IPS DF 19.7 (cell line): ENCODE results near the gene SMAP2.

ENCODE experiments used
- DNase-seq: peaks from one replicate; pipeline ENCODE4 v3.0.0-alpha.2; 2013; ENCODE audit warnings: low read depth, low spot score

SMAP2 gene

DNA sequence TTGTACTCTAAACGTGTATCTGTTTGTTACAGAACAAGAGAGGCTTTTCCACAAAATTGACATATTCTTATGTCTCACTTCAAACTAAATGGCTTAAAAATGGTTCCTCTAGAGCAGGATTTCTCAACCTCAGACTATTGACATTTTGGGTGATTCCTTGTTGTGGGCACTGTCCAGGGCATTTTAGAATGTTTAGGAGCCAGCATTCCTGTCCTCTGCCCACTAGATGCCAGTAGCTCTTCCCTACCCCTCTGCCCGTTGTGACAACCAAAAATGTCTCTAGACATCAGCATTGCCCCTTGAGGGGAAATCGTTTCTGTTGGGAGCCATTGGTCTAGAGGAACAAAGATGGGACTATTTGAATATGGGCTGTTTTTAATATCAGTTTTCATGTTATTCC, 17.3 kb downstream of the SMAP2 start:
- no peak for DNase-seq

DNA sequence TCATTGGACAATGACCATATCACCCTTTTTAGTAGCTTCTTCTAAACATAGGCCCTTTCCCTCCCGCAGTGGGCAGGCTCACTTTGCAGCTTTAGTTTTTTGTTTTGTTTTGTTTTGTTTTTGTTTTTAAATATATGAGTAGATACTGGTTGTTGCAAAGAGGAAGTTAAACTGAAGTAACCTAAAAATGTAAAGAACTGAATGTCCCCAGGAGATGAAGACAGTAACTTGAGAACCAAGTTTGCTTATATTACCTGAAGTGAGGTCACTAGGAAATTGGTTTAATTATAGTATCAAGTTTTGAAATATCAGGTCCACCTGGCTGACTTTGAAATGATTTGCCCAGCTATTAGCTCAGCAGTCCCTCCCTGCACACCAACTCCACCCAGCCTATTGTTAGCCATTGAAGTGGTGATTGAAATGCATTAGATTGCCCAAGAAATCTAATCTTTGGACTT, 18.2 kb downstream of the SMAP2 start:
- DNase-seq = no peak

DNA sequence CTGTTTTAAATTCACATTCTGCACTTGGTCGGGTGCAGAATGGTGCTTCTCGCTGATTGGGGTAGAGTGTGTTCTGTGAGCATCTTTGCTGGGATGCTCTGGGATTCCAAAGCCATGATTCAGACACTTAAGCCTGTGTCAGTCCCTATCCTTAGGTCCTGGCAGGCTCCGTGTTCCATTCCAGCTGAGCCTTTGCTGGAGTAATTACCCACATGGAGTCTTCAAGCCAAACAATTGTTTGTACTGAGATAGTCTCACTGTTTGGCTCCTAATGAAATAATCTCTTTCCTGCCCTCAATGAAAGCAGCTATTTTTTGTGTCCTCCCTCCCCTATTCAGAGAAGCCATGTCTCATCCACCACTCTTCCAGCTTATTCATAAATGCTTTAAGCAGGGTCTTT, 18.7 kb downstream of the SMAP2 start:
- no peak for DNase-seq

DNA sequence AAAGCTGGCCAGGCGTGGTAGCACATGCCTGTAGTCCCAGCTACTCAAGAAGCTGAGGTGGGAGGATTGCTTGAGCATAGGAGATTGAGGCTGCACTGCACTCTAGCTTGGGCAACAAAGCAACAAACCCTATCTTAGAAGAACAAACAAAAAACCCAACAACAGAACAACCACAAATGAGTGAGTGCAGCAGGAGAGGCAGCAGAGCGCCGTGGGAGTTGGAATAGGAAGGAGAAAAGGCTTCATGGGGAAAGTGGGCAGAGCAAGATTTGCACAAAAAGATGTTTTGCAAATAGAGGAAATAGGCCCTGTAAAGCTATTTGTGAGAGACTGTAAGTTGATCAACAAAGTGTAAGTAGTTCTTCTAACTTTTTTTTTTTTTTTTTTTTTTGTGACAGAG, 19.6 kb downstream of the SMAP2 start:
- no peak for DNase-seq

DNA sequence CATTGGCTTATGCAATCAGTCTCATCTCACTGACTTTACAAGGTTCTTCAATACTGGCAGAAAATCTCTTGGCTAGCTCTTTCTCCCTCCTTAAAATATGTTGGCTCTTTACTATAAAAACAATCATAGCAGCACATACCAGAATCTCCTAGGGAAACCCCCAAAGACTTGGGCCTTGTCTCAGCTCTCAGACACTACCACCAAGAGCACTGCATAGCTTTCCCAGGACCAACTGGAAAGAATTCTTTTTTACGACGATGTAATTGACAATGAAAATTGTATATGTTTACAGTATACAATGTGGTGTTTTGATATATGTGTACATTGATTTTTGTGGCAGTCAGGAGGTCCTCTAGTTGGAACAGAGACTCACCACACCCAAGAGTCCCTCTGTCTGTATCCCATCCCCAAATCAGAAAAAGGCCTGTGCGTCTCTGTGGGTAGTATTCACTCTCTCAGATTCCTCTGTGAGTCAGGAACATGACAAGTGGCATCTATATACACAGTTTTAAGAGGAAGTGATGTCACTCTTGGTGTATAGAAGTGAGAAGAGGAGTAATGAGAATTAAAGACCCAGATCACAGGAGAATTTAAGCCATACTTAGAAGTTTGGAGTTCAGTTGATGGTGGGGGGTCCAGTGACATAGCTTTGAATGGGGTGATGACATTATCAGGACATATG, 21.1 kb downstream of the SMAP2 start:
- DNase-seq = no peak

DNA sequence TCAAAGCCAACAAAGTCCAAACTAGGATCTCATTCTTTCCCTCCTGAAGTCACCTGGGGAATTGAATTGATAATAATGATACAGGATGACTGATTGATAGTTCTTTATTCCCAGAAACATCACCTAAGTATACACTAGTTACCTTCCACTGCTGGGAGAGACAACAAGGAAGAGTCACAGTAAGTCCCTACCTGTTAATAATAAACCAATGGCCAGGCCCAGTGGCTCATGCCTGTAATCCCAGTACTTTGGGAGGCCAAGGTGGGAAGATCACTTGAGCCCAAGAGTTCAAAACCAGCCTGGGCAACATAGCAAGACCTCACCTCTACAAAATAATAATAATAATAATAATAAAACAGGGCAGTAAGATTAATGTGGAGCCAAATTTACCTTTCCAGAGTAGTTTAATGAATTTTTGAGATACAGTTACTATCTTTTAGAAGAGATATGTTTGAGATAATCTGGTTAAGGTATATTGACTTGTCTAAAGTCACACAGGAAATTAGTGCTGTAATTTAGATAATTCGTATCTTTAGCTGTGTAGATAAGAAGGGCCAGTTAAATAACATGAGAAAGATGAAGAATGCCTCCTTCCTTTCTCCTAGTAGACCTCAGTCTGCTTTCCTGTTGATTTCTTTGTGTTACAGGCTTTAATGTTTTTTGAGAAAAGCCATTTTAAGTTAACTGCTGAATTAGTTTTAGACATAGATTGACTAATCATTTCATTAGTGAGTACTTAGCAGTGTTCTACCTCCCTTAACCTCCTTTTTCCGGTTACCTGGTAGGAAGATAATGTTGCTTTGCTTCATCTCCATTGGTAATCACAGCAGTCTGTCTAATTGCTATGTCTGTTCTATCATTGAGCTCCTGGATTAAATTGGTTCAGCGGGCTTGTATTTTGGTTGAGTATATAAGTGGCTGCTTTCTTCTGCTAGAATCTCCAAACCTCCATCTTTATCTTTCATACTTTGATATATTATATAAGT, 22.0 kb downstream of the SMAP2 start:
- DNase-seq = no peak

DNA sequence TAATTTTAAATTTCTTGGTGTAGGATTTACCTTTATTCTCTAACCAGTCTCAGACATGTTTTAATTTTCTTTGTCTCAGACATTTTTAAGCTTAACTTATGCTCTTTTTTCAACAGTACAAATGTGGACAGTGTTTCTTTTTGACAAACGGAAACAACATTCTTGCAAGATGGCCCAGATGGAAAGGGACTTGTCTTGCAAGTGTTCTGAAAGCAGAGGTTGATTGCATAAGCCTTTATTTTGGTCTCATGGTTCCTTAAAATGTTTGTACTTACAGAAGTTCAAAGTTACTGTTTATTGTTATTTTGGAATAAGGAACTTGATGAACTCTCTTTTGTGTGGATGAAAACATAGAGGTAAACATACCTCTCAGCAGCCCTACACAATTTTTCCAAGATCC, 22.9 kb downstream of the SMAP2 start:
- no peak for DNase-seq

DNA sequence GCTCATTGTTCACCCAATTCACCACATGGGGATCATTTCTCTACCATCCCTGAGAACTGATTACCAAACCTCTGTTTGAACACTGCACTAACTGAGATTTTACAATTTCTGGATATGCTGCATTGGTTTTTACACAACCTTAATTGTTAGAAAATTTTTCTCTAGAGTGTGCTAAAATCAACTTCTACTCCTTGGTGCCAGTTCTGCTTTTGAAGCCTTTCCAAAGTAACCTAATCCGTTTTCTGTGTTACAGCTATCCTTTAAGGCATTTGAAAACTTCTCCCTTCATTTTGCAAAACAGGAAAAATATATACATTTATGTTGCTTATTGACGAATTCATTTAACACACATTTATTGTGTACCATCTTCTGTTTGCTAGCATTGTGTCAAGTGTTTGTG, 23.7 kb downstream of the SMAP2 start:
- no peak for DNase-seq

DNA sequence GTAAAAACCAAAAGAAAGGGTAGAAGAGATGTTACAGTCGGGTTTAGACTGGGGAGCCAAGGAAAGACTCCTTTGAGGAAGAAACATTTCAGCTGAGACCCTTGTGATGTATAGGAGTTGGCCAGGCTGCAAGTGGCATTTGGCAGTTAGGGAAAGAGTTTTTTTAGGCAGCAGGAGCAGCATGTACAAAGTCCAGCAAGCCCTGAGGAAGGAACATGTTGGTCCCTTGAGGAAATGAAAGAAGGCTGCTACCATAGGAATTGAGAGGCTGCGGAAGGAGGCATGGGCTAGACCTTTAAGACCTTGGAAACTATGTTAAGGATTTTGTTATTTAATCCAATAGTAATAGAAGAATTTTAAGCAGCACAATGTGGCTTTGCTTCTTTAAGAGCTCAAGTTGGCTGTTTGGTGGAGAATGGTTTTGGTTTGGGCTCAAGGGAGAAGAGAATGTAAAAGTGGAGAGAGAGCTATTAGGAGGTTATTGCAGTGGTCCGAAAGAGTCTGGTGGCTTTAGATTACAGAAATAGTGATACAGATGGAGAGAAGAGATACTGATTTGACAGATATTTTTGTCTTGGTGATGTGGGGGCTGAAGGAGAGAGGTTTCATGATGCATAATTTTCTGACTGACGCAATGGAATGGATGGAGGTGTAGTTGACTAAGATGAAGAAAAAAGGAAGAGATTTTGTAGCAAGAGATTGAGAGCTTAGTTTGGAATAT, 26.6 kb downstream of the SMAP2 start:
- no peak for DNase-seq

DNA sequence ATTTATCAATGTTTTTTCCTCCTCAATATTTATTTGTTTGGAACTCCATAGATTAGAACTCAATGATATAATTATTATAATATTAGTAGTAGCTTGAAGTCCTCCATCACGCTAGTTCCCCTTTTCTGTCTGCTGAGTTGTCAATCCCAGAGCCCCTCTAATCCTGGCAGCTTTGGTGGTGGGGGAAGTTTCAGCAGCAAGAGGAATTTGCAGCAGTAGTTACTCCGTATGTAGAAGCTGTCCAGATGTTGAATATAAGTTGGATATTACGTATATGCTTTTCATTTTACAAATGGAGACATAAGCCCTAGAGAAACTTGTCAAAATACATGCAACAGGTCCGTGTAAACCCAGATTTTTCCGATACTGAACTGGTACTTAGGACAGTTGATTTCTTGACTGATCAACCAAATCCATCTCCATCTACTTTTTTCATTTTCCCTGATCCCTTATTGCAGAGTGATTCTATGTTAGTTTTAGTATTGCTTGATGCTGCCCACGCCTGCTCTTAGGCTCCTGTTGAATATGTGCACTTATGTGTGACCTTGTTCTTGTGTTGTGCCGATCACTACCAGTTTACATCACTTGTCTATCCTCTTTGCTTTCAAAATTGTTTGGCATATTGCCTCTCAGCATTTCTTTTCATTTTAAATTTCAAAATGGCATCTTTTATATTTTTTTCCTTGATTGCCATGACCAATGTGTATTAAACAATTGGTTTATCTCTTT, 28.1 kb downstream of the SMAP2 start:
- DNase-seq = no peak

DNA sequence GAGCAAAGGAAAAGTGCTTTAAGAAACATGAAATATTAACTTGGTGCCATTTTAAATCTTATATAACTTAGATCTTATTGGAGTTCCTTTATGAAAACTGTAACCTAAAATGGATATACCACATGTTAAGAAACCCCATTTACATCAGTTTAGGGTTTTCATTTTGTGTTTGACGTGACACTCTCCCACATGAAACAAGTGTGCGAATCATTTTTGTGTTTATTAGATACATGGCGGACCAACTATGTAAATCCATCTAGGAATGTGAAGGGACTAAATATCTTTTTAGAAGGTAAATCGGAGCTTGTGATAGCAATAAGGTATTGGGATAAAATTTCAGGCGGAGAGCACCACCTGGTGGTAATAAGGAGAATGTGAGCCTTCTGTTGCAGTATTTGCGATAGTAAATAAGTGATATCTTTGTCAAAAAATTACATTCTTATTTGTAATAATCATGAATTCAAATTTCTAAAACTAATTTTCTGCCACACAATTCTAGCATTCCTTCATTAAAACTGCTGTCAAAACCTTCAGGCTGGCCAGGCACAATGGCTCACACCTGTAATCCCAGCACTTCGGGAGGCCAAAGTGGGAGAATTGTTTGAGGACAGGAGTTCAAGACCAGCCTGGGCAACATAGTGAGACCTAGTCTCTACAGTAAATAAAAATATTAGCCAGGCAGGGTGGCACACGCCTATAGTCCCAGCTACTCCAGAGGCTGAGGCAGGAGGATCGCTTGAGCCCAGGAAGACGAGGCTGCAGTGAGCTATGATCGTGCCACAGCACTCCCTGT, 31.3 kb downstream of the SMAP2 start:
- DNase-seq = no peak

DNA sequence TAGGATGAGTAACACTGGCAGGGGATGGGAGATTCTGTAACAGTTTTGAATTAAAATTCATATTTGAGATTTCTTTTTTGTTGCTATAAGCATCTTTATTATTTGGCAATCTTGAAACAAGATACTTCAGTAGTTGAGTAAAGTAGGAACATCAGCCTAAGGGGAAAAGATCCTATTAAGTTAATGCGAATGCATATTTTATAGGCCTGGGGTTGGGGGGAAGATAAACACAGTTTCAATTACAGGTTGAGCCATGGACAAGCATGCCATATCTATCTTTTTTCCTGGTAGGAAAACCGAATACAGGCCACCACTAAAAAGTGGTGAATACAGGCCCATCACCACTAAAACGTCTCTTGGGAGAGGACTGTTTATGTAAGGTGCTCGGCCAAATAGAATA, 32.3 kb downstream of the SMAP2 start:
- no peak for DNase-seq

DNA sequence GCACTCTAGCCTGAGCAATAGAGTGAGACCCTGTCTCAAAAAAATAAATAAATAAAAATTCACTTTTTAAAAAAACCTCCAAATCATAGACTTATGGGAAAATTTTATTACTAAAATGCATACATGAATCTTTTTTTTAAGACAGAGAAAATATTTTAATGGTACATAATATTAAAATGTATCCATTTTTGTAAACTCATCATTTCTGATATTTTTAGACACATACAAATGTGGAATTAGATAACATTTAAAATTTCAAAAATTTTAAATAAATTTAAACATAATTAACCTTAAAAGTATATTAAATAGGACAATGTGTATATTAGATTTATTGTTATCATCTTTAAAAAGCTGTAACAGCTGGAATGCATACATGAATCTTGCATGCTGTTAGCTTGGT, 33.9 kb downstream of the SMAP2 start:
- no peak for DNase-seq

DNA sequence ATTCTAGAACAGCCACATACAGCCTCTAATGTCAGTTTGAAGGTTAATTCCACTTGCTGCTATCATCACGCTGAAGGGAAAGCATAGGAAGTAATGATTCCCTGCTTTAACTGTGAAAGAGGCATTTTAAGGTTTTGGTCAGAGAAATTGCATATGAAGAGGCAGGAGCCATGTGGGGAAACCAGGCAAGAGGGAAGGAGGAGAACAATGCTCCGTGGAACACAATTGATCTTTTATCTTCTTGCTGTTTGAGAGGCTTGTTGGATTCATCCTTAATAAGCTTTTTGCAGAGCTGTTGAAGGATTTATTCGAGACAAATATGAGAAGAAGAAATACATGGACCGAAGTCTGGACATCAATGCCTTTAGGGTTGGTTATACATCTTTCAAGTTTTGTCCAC, 35.9 kb downstream of the SMAP2 start:
- DNase-seq = no peak

DNA sequence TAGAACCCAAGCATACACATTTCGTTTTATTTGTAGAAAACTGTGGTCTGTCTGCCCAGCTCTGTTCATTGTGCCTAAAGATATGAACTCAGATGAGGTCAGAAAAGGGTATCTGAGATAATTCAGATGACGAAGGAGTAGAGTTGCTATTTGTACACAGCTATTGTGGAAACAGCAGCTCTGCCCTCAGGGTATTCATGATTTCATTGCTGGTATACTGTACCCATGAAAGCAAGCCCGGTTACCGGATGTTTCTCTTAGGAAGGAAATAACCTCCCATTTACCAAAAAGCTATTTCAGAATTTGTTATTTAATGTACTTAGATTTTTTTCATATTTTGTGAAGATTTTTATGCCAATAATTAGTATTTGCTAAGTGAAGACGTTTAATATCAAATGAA, 37.8 kb downstream of the SMAP2 start:
- DNase-seq = no peak

DNA sequence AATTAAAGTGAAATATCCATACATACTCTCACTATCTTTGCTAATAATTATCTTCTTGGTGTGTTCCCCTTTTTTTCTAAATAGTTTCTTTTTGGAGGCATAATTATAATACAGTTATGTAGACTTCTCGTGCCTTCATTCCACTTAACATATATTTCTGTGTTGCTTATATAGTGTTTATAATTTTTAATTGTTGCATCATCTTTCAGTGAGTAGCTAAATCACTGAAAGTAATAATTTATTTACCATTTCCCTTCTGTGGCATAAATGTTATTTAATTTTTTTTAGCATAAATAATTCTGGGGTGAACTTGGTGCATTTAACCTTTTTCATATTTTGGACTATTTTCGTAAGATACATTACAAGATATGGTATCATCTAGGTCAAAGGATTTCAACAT, 38.3 kb downstream of the SMAP2 start:
- DNase-seq = no peak

DNA sequence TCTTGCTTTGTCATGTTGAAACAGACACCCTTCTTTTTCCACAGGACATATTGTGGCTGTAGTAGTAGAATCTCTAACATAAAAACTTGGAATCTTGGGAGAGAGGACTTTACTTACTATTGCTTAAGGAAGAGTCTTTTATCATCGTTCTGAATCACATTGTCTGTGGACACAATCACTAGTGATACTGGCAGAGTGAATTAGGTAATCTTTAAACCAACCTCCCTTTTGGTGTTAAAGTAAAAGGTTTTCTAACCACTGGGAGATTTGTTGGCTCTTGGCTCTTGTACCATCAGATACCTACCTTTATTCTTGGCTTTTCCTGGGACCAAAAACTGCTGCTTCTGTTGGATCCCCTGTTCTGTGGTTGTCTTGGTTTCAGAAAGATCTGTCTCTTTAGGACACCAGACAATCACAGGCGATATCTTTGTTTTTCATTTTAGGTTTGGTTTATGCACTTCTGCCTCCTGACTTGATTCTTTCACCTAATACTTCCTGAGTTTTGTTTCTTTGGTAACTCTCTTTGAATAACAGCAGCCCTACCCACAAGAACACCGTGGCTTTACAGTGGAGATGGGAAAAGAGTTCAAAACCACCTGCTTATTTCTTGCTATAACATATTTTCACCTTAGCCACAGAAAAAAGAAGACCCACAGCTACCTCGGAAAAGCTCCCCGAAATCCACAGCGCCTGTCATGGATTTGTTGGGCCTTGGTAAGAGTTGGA, 40.2 kb downstream of the SMAP2 start:
- DNase-seq = no peak

DNA sequence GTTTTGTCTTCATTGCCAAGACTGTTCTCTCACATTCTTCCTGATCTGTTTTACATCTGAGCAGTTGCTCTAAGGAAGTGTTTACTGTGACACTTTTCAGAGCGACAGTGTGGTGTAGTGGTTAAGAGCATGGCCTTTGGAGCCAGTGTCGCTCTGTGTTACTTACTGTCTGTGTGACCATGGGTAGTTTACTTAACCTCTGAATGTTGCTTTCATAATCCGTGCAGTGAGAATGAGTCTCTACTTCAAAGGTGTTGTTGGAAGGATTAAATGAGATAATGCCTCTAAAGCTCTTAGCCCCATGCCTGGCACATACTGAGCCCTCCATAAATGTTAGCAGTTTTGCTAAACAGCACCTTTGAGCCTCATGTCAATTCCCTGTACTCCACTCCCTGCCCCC, 40.8 kb downstream of the SMAP2 start:
- DNase-seq = no peak

DNA sequence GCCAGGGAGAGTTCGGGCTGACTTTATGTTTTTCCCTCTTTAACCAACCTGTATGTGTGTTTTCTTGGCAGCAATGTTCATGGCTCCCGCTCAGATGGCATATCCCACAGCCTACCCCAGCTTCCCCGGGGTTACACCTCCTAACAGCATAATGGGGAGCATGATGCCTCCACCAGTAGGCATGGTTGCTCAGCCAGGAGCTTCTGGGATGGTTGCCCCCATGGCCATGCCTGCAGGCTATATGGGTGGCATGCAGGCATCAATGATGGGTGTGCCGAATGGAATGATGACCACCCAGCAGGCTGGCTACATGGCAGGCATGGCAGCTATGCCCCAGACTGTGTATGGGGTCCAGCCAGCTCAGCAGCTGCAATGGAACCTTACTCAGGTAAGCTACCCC, 43.2 kb downstream of the SMAP2 start:
- no peak for DNase-seq
